ENCODE measurements around the gene CDC25A. TPM values are rescaled to one million over a fixed set of nuclear protein-coding genes. Genes with fewer than 3 reads are reported as not detected.
A peak's percentile ranks its signal among the peaks of the same experiment; 100 is the strongest.

The CDC25A gene
- total RNA-seq, 3 donors from 2014 or later (not counting 1 experiment from before 2014, with no cell fraction given) = 0.56 to 1.3 (median 0.72) TPM

GRCh38 chr3:48194446-48195071 lies 6.3 kb upstream of the CDC25A start:
- DNase-seq (peak in 1 of 2 donors; percentile 38), ATAC-seq (peak in 1 of 3 donors; percentile 55)
- Mint-ChIP-seq H3K27ac (no peak overlapping the region), H3K27me3 (ENCODE audit: low read depth in 2 of 2) (peaks cover 0 to 6% of the 10 kb centered on the region in 2 donors), H3K9me3 (no peaks in the 10 kb centered on the region), H3K4me1 (no peaks in the 10 kb centered on the region), H3K36me3 (no peaks in the 10 kb centered on the region), H3K4me3 (no peak overlapping the region)
- Histone ChIP-seq H3K27me3 (ENCODE audit: control insufficient read depth, insufficient read depth, low read length) (no peaks in the 10 kb centered on the region), H3K4me3 (ENCODE audit: low read length) (no peak overlapping the region), H3K36me3 (ENCODE audit: control insufficient read depth, insufficient read depth, low read length) (no peaks in the 10 kb centered on the region), H3K9me3 (ENCODE audit: control insufficient read depth, insufficient read depth, low read length) (no peaks in the 10 kb centered on the region), H3K27ac (ENCODE audit: low read length) (no peak overlapping the region), H3K4me1 (ENCODE audit: control insufficient read depth, insufficient read depth, low read length) (no peaks in the 10 kb centered on the region)
- peak; percentile 20 for TF ChIP-seq CTCF (IDR thresholded peaks at IDR 0.05)
- intact Hi-C loops (cut with micrococcal nuclease) = no loop called here
- WGBS (ENCODE audit: insufficient coverage) = 61% methylated on average over 8 of the region's 9 CpGs

DNA sequence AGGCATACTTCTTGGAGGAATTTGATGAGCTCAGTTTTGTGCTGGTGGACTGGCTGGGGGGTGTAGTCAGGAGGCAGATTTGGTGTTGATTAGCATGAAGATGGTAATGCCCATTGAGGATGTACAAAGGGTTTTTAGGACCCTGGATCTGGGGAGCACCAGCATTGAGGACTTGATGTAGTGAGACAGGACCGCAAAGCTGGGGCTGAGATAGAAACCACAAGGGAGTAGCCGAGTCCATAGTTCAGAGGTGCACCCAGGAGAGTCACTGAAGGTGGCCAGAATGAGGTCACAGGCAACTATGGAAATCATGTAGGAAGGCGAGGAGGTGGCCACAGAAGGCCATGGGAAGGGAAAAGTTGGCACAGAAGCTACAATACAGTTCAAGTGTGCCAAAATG lies 2.7 kb upstream of the CDC25A start:
- peaks cover 13% of the 10 kb centered on the region for H3K4me1 ChIP-seq (ENCODE audit: control insufficient read depth, insufficient read depth, low read length)
- peaks cover 15 to 18% of the 10 kb centered on the region in 2 donors for H3K4me1 Mint-ChIP-seq
- ATAC-seq = no peak
- WGBS (ENCODE audit: insufficient coverage) = 89% methylated on average over 3 of the region's 3 CpGs
- H3K36me3 Mint-ChIP-seq = no peaks in the 10 kb centered on the region
- TF ChIP-seq CTCF (IDR thresholded peaks at IDR 0.05) = no peak
- no peaks in the 10 kb centered on the region for H3K27me3 ChIP-seq (ENCODE audit: control insufficient read depth, insufficient read depth, low read length)
- no peak for DNase-seq
- peaks cover 0 to 11% of the 10 kb centered on the region in 2 donors for H3K27me3 Mint-ChIP-seq (ENCODE audit: low read depth in 2 of 2)
- peak overlapping the region in 1 of 2 donors; percentile 18 for H3K27ac Mint-ChIP-seq
- H3K36me3 ChIP-seq (ENCODE audit: control insufficient read depth, insufficient read depth, low read length) = no peaks in the 10 kb centered on the region
- no peak overlapping the region for H3K27ac ChIP-seq (ENCODE audit: low read length)
- no peaks in the 10 kb centered on the region for H3K9me3 Mint-ChIP-seq
- no peak overlapping the region for H3K4me3 ChIP-seq (ENCODE audit: low read length)
- intact Hi-C loops (cut with micrococcal nuclease) = no loop called here
- H3K9me3 ChIP-seq (ENCODE audit: control insufficient read depth, insufficient read depth, low read length) = no peaks in the 10 kb centered on the region
- H3K4me3 Mint-ChIP-seq = no peak overlapping the region

- no peaks in the 10 kb centered on the region for H3K9me3 Mint-ChIP-seq
- no peak for TF ChIP-seq CTCF (IDR thresholded peaks at IDR 0.05)
- H3K4me3 Mint-ChIP-seq = peak overlapping the region; percentile 96
- Histone ChIP-seq H3K9me3 (ENCODE audit: control insufficient read depth, insufficient read depth, low read length) (no peaks in the 10 kb centered on the region), H3K36me3 (ENCODE audit: control insufficient read depth, insufficient read depth, low read length) (no peaks in the 10 kb centered on the region), H3K4me3 (ENCODE audit: low read length) (no peak overlapping the region), H3K27ac (ENCODE audit: low read length) (no peak overlapping the region), H3K4me1 (ENCODE audit: control insufficient read depth, insufficient read depth, low read length) (peaks cover 13% of the 10 kb centered on the region), H3K27me3 (ENCODE audit: control insufficient read depth, insufficient read depth, low read length) (no peaks in the 10 kb centered on the region)
- peaks cover 0 to 8% of the 10 kb centered on the region in 2 donors for H3K27me3 Mint-ChIP-seq (ENCODE audit: low read depth in 2 of 2)
- peaks cover 15 to 18% of the 10 kb centered on the region in 2 donors for H3K4me1 Mint-ChIP-seq
- ATAC-seq (no peak), DNase-seq (no peak)
- 93% methylated on average over 6 of the region's 6 CpGs for WGBS (ENCODE audit: insufficient coverage)
- H3K36me3 Mint-ChIP-seq = no peaks in the 10 kb centered on the region
- intact Hi-C loops (cut with micrococcal nuclease) = no loop called here
- peak overlapping the region; percentile 68 to 72 for H3K27ac Mint-ChIP-seq
These were observed 1.1 kb upstream of the CDC25A start for GRCh38 chr3:48189321-48189720.

All from natural killer cell (primary cell).